Endothelial cell of umbilical vein (primary cell): ENCODE measurements around the gene KLF4. TPM values are rescaled to one million over a fixed set of nuclear protein-coding genes. Genes with fewer than 3 reads are reported as not detected.

Source experiments
- BruUV-seq: library from RNA; stranded (reverse); fragments of 400-500 nt; replicated peaks from 2 replicates; lab custom pipeline; 2021; lab: Mats Ljungman, UMichigan
- CTCF ChIA-PET: fragments of 300-600, 350-600 bp; sonication (Branson Sonifier 250); formaldehyde crosslinking; loops from one replicate; lab custom pipeline; 2021; ENCODE audit warnings: antibody characterized with exemption, inconsistent platforms; lab: Charles Lee
- POLR2A ChIA-PET: fragments of 300-600, 350-600 bp; sonication (Branson Sonifier 250); formaldehyde crosslinking; loops from one replicate; lab custom pipeline; 2021; ENCODE audit warnings: antibody characterized with exemption, inconsistent platforms; lab: Charles Lee
- DNase-seq: peaks from one replicate; pipeline ENCODE4 v3.0.0-alpha.2; 2011; ENCODE audit warnings: low read depth, low spot score
- FAIRE-seq: peaks from 2 replicates; lab custom pipeline; 2011; peaks lifted over from hg19 to GRCh38; lab: Jason Lieb, UNC
- H2AFZ ChIP-seq: 2 replicates; pipeline ENCODE4 v1.6.0; 2012; ENCODE audit warnings: low read depth, low read length, control low read depth, inconsistent platforms
- H3K27ac ChIP-seq: 2 replicates; pipeline ENCODE4 v1.5.1; 2011; ENCODE audit warnings: low read depth, mild to moderate bottlenecking, control low read depth, low read length, moderate library complexity; ENCODE audit not compliant: insufficient read depth
- H3K27me3 ChIP-seq, 2 experiments: 2 replicates each; pipeline versions ENCODE4 v1.6.0 to v1.6.1; 2011; ENCODE audit warnings: low read length in 2 of 2, mixed read lengths in 1 of 2; ENCODE audit not compliant: control insufficient read depth in 2 of 2, insufficient read depth in 2 of 2
- H3K36me3 ChIP-seq, 2 experiments: 2 replicates in 1 of 2; 3 replicates in 1 of 2; pipeline ENCODE4 v1.5.1; 2011; ENCODE audit warnings: low read length in 2 of 2, mild to moderate bottlenecking in 1 of 2, moderate library complexity in 1 of 2; ENCODE audit not compliant: control insufficient read depth in 2 of 2, insufficient read depth in 2 of 2; ENCODE audit errors: extremely low read depth in 1 of 2
- H3K4me1 ChIP-seq: 3 replicates; pipeline ENCODE4 v1.5.1; 2011; ENCODE audit warnings: mild to moderate bottlenecking, low read length; ENCODE audit not compliant: control insufficient read depth, insufficient read depth; ENCODE audit errors: extremely low read depth
- H3K4me2 ChIP-seq: 2 replicates; pipeline ENCODE4 v1.6.1; 2011; ENCODE audit warnings: low read length, control low read depth, mixed read lengths; ENCODE audit not compliant: insufficient read depth
- H3K4me3 ChIP-seq, 3 experiments: fragments of 200-600 bp in 1 of 3; sonication (generic), shearing (Covaris generic) in 1 of 3; replicated peaks in 1 of 3; 2 replicates each; pipeline ENCODE4 v1.5.1; 2011 to 2016; ENCODE audit warnings: control low read depth in 3 of 3, low read length in 3 of 3, mild to moderate bottlenecking in 2 of 3, inconsistent platforms in 1 of 3, low read depth in 1 of 3, moderate library complexity in 1 of 3; ENCODE audit not compliant: insufficient read depth in 1 of 3
- H3K79me2 ChIP-seq: 2 replicates; pipeline ENCODE4 v1.6.0; 2012; ENCODE audit warnings: low read length, inconsistent platforms; ENCODE audit not compliant: control insufficient read depth, insufficient read depth
- H3K9ac ChIP-seq: replicated peaks from 2 replicates; pipeline ENCODE3; 2011; ENCODE audit warnings: low read length, control low read depth; ENCODE audit not compliant: insufficient read depth; ENCODE audit errors: extremely low read depth
- H3K9me1 ChIP-seq: replicated peaks from 3 replicates; pipeline ENCODE4 v1.6.0; 2011; ENCODE audit warnings: mild to moderate bottlenecking, low read length; ENCODE audit not compliant: control insufficient read depth, insufficient read depth; ENCODE audit errors: extremely low read depth
- H3K9me3 ChIP-seq: replicated peaks from 2 replicates; pipeline ENCODE4 v1.5.1; 2012; ENCODE audit warnings: low read length, inconsistent platforms; ENCODE audit not compliant: control insufficient read depth, insufficient read depth
- H4K20me1 ChIP-seq: replicated peaks from 2 replicates; pipeline ENCODE3; 2011; ENCODE audit warnings: mild to moderate bottlenecking, low read length; ENCODE audit not compliant: control insufficient read depth, insufficient read depth; ENCODE audit errors: extremely low read depth
- CTCF ChIP-seq, 2 donors: IDR thresholded peaks; 1 replicate in 1 of 2; 2 replicates in 1 of 2; pipeline ENCODE4 v1.5.1; 2011; ENCODE audit warnings: low read length in 2 of 2, mild to moderate bottlenecking in 2 of 2, moderate library complexity in 2 of 2, control low read depth in 1 of 2, inconsistent platforms in 1 of 2, low read depth in 1 of 2; ENCODE audit not compliant: insufficient read depth in 1 of 2; ENCODE audit errors: extremely low read depth in 1 of 2
- EZH2 ChIP-seq: IDR thresholded peaks from 2 replicates; pipeline ENCODE4 v1.6.1; 2012; ENCODE audit warnings: borderline replicate concordance, low read depth, mild to moderate bottlenecking, moderate library complexity, low read length, inconsistent platforms; ENCODE audit not compliant: severe bottlenecking
- FOS ChIP-seq: IDR thresholded peaks from 2 replicates; pipeline ENCODE4 v1.6.1; 2011; ENCODE audit warnings: mild to moderate bottlenecking, low read length, moderate library complexity, borderline replicate concordance; ENCODE audit not compliant: insufficient read depth
- GATA2 ChIP-seq: IDR thresholded peaks from 2 replicates; pipeline ENCODE4 v1.7.0; 2011; ENCODE audit warnings: low read depth, mild to moderate bottlenecking, moderate library complexity, mixed read lengths, low read length; ENCODE audit not compliant: insufficient read length, insufficient read depth
- JUN ChIP-seq: IDR thresholded peaks from 2 replicates; pipeline ENCODE4 v1.6.1; 2011; ENCODE audit warnings: borderline replicate concordance, low read depth; ENCODE audit not compliant: insufficient read length, insufficient read depth
- MAX ChIP-seq: IDR thresholded peaks from 2 replicates; pipeline ENCODE4 v1.6.1; 2011; ENCODE audit not compliant: insufficient read depth, insufficient read length
- MYC ChIP-seq: IDR thresholded peaks from one replicate; pipeline ENCODE4 v1.6.1; 2011; ENCODE audit warnings: mild to moderate bottlenecking, low read depth, low read length
- POLR2A ChIP-seq: IDR thresholded peaks from 2 replicates; pipeline ENCODE4 v1.6.1; 2012; ENCODE audit warnings: low read depth, mild to moderate bottlenecking, control low read depth, low read length
- POLR2AphosphoS5 ChIP-seq: IDR thresholded peaks from 2 replicates; pipeline ENCODE4 v1.6.1; 2012; ENCODE audit warnings: low read depth, mild to moderate bottlenecking, control low read depth, low read length, moderate library complexity; ENCODE audit not compliant: insufficient read depth
- dilution Hi-C: fragments of 300-500 bp; cut with MboI; formaldehyde crosslinking; loops from one replicate; pipeline ENCODE4 v1.15.0; 2019; ENCODE audit warnings: low sequenced_read_pairs; ENCODE audit not compliant: extremely low pct_ligation_motif_present
- intact Hi-C: fragments of 100-400 bp; cut with micrococcal nuclease; formaldehyde crosslinking; loops from one replicate; pipeline ENCODE4 v1.10.0; 2022
- polyA plus RNA-seq, 4 experiments: library from polyadenylated mRNA; depleted of rRNA in 3 of 4; stranded (reverse) in 3 of 4; unstranded in 1 of 4; fragments of >200 nt; gene quantifications; 2 replicates each; pipeline versions ENCODE4 v1.2.1 to v1.2.3, GENCODE V29; 2011 to 2012; ENCODE audit warnings: missing spikeins in 1 of 4
- total RNA-seq: library from RNA; stranded (reverse); gene quantifications from 2 replicates; pipeline ENCODE4 v1.2.3, GENCODE V29; 2021

The KLF4 gene
- total and polyA plus RNA-seq, 2 donors (not counting 3 experiments of a cell fraction or from before 2014, with no cell fraction given): 1.5 to 2.4 TPM

GRCh38 chr9:107481035-107481434 is 8.5 kb downstream of the KLF4 start:
- H3K27me3 ChIP-seq: no peaks in the 10 kb centered on the region
- DNase-seq (peak; percentile 45), FAIRE-seq (no peak)
- ChIA-PET POLR2A (no interaction called here), CTCF (interaction anchor here (0.7 to 2.6 kb wide), 17 partner anchors 12 to 1333 kb away, joined by 3 to 15 read pairs (median 4); no protein-coding TSS in a partner anchor)
- no peaks in the 10 kb centered on the region for H3K79me2 ChIP-seq
- no peak overlapping the region for H3K9ac ChIP-seq
- intact Hi-C loops (loop anchor here (1.0 to 10.0 kb wide), 2 partner anchors 1280 to 1634 kb away; partner anchors contain the start of gene TMEM245), dilution Hi-C loops (no loop called here)
- TF ChIP-seq MYC (no peak), EZH2 (no peak), GATA2 (no peak), JUN (no peak), FOS (no peak), POLR2AphosphoS5 (no peak), POLR2A (no peak), MAX (no peak), CTCF (IDR thresholded peaks at IDR 0.05; ENCODE audit: extremely low read depth in 1 of 2, insufficient read depth in 1 of 2, low read depth in 1 of 2, low read length in 2 of 2) (no peak)
- no peaks in the 10 kb centered on the region for H3K36me3 ChIP-seq
- H3K27ac ChIP-seq: no peak overlapping the region
- H3K4me1 ChIP-seq: no peaks in the 10 kb centered on the region
- H2AFZ ChIP-seq: no peak overlapping the region
- no TSS peak for BruUV-seq
- H3K4me3 ChIP-seq: no peak overlapping the region
- no peak overlapping the region for H3K4me2 ChIP-seq
- no peaks in the 10 kb centered on the region for H3K9me3 ChIP-seq
- H3K9me1 ChIP-seq: no peaks in the 10 kb centered on the region
- H4K20me1 ChIP-seq: no peaks in the 10 kb centered on the region
